ENCODE measurements around the gene PRSS56.

The PRSS56 gene

DNA sequence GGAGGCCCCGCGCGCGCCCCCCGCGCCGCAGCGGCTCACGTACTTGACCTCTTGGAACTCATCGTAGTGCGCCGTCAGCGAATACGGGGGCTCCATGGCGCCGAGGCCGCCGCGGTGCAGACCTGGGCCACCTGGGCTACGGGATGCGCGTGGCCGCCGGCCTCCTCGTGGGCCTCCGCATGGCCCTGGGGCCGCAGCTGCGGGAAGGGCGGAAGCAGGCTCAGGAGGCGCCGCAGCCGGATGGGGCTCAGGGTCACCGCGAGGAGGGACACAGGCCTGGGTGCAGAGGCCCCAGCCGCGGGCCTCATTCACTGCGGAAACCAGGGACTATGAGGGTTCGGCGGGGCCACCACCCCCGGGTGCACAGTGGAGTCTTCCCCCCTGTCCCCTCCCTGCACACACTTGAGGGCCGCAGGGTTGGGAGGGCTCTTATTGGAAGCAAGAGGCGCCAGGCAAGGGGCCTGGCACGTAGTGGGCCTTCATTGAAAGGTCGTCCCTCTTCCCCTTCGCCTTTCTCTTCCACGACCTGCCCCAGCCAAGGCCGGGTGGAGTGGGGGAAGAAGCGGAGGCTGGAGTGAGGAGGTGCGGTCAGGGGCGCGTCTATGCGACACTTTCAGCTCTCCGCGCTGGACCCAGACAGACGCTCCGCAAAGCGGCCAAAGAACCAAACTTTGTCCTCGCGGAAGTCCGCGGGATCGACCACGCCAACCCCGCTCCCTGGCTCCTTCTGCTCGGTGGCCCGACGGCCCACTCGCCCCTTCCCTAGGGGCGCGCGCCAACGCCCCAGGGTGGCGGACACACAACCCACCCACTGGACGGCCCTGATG is 33.4 kb upstream of the PRSS56 start:
- DNase-seq: no peak

DNA sequence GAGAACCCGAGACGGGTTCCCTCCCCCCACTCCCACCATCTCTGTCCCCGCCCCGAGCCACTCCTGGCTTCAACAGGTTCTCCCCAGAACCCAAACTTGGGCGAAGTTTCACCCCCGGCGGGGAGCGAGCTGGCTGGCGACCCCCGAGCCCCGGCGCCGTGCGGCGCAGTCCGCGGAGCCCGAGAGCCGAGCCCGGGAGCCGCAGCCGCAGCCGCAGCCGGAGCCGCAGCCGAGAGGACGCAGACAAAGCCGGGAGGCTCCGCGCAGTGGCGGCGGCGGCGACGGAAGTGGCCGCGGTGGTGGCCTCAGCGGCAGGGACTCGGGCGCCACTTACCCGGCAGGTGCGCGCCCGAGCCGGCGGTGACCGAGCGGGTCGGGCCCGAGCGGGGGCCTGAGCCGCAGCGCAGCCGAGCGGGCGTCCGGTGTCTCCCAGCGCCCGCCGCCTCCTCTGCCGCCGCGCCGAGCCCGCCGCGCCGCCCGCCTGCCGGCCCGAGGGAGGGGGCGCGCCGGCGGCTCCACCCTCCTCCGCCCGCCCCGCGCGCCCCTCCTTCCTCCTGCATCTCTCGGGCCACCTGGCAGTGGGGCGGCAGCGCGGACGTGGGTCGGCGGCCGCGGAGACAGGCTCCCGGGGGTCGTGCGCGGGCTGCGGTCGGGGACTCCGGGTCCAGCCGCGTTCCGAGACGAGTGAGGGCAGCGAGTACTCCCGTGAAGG is 32.6 kb upstream of the PRSS56 start, which contains the start of gene ECEL1:
ECEL1 (minus strand) TSS at position 450 of the 712 bp plus-strand sequence. CDS start 1,181 bp downstream, outside the sequence.
- no peak for DNase-seq

DNA sequence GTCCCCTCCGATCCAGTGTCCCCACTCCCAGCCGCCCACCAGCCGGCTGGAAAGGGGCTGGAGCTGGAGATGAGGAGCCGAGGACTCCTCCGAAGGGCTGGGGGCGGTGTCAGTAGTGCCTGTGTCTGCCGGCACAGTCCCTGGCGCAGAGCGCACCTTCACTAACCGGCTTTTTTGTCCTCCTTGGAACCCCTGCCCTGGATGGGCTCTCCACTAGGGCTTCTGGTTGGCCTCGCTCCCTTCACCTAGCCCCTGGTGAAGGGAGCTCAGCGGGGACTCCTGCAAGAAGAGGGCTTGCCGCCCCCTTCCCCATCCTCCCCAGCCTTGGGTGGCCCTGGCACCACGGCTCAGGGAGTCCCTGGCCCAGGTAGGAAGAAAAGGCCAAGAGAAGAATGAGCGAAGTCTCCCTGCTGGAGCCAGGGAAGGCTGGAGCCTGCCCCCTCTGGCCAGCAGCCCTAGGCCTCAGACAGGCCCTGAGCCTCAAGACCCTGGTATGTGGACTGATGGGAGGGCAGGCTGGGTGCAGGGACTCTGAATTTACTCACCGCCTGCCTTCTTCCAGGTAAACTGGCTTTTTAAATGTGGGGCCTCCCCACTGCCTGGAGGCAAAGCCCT is 32.0 kb upstream of the PRSS56 start:
- DNase-seq: no peak

DNA sequence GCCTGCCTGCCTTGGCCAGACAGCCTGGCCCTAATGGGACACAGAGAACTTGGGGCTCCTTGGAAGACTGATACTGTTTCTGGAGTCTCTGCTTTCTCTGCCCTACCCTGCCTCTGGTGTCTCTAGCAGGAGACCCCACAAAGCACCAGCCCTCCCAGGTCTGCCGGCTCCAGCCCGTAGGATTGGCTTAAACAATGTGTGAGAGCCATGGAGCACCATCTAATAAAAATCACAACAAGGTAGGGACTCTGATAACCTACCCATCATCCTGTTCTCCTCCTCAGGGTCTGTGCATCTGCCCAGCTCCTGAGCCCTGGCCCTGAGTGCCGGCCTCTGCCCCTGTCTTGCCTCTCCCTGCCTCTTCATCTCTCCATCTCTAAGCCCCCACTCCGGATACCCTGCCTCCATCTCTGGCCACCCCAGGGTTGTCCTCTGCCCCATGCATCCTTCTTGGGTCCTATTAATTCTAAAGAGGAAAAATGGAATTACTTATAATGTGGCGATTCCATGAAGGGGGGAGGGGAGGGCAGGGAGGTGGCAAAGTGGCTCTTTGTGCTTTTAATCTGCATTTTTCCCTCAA is 31.4 kb upstream of the PRSS56 start:
- DNase-seq: no peak

DNA sequence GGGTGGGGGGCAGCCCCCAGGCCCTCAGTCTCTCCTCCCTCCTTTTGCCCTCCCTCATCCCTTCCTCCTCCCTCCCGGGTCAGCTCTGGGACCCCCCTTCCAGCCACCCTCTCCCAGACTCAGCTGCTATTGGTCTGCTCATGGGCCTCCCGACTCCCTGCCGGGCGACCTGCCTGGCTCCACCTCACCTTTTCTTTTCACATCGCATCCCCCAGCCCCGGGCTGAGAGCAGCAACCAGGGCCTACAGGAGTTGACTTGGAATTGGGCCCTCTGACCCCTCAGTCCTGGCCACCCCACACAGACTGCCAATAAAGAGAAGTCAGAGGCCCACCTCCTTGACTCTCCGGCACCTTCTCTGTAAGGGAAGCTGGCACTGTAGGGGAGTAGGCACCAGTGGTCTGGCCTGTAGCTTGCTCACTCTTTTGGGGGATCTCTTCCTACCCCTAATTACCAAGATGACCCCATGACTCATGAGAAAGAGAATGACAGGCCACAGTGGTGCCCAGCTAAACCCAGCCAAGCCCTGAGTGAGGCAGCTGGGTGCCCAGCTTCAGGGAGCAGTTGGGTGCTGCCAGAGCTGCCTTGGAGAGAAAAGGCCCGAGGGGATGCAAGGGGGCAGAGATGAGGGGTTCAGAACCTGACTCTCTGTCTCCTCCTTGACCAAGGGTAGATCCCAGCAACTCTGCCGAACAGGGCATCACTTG is 30.5 kb upstream of the PRSS56 start:
- DNase-seq: no peak

DNA sequence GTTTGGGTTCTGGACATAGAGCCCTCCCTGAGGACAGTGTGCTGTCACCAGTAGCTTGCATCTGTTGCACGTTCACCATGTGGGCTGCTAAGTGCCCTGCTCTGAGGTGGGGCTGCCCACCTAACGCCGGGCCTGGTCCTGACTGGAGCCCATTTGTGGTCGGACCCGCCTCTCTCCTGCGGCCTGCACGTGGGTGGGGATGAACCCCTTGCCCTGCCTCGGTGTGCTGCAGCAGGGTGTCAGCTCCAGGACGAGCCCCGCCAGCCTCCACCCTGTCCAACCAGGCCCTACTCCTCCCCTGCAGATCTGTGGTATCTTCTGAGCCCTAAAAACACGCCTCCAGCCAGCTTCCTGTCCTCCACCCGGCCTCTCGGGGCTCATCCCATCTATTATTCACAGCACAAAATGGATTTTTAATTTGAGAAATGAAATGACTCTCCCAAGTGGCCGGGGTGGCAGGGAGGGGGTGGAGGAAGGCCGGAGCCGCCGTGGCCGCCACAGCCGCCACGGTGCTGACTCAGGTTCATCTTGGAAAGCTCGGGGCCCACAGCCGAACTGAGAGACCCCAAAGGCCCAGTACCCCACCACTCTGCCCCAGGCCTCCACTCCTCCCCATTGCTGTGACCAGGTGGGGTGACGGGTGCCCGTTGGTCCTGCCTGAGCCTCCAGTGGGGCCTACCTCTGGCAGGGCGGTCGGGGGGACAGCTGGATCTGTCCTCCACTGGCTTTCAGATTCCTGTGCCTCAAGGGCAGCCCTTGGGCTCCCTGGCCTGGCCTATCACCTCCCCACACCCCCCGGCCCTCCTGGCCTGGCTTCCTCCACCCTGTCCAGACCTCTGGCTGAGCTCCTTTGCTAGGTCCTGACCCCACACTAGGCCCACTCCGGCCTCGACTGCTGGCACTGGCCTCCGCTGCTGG is 29.7 kb upstream of the PRSS56 start:
- no peak for DNase-seq

DNA sequence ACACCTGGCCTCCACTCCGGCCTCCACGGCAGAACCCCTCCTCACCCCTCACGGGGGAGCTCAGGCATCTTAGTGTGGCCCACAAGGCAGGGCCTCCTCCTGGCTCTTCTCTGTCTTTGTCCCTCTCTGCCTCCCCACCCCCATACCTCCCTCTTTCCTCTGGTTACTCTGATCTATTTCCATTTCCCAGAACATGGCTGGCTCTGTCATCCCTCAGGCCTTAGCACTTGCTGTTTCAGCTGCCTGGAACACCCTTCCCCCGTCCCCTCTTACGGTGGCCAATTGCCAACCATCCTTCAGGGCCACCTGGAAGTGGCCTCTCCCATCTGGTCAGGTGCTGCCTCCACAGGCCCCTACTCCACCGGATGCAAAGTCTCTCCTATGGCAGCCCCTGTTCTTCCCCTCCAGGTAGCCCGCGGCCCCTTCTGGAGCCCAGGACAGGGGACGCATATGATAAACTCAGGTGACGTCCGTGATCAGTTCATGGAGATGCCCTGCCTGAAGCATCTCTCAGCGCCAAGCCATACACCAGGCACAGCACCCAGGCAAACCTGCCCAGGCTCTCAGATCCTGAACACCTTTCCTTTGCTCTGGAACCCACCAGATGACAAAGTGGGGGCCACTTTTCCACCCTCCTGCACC is 28.9 kb upstream of the PRSS56 start:
- no peak for DNase-seq

DNA sequence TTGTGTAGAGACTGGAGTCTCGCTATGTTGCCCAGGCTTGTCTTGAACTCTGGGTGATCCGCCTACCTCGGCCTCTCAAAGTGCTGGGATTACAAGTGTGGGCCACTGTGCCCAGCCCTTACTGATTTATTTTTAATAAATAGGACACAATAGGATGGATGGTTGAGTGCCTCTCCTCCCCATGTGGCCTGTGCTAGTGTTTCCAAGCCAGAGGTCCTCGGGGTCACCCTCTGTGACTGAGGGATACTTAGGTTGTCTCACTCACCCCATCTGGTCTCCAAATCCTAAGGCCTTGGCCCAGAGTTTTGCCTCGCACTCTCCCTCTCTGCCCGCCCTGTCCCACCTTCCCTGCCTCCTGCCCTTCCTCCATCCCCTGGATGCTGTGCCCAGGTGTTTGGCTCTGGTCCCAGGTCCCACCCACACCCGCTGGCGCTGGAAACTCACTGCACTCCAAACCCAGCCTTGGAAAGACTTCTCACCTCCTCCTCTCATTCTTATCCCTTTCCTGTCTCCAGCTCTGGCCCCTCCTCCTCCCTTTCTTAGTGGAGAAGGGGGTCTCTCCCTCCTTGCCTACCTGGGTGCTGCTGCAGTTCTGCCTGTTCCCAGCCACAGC is 27.8 kb upstream of the PRSS56 start:
- DNase-seq: no peak

DNA sequence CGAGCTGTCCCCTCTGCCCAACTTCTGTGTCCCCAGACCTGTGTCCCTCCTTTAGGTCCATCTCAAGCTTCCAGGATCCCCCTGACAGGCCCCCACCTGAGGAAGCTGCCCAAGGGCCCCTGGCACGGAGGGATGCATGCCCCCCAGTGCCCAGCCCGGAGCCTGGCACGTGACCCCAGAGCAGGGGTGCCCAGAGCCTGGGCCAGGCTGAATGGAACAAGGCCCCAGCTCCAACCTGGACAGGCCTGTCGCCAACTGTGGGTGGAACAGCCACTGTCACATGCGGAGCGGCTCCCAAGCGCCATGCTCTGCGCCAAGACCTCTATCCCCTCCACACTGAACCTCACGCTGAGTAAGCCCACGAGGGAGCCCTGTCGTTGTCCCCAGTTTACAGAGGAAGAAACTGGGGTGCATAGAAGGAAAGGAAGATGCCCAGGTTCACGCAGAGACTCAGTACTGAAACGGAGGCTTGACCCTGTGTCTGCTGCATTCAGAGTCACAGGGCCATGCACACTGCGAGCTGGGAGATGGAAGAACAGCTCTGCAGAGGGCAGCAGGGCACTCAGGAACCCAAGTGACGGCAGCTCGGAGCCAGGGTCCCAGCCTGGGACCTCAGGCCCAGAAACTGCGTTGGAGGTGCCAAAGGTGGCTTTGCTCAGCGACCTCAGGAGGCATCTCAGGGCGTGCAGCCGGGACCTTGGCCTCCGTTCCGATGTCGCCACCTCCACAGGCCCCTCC is 27.1 kb upstream of the PRSS56 start:
- no peak for DNase-seq

DNA sequence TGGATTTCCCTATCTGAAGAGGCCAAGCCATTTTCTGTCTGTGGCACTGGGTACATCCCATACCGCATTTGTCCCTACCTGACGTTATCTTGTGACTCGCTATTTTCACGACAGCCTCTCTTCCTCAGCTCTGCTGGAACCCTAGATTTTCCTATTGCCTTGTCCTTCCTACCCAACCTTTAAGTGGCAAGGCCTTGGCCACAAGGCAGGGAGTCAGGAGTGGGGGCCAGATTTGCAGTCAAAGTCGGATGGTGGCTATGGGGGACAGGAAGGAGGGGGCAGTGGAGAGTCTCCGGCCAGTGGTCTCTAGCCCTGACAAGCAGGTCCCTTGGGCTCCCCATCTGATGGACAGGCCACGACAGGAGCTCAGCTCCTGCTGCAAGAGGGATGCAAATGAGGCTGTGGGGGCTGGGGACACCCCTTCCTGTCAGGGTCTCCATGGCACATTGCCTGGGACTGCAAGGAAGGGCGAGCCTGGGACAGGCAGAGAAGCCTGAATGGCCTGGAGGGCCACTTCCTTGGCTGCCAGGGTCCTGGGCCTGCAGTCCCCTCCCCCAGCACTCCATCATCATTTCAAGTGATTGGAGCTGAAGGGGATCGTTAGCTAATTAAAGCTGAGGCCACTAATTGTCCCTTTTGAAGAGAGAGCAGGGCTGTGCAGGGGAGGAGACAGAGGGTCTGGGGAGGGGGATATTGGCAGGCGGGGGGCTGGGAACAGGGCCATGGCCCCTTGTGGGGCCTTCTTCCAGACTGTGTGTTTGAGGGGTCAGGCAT is 26.3 kb upstream of the PRSS56 start:
- no peak for DNase-seq

DNA sequence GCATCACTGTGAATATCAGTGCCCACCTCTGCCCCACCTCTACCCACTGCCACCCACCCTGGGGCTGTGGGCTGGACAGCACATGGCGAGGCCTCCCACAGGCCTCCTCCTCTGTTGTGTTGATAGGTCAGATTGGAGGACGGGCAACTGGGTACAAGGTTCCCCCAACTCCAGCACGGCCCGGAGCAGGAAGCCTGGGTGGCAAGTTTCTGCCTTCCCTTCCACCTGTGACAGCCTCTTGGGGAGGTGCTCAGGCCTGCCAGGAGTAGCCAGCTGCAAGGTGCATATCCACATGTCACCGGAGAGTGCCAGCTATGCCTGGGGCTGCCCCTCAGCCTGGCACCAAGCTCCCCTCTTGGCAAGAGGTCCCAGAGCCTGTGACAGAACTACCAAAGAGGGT is 25.6 kb upstream of the PRSS56 start:
- no peak for DNase-seq

DNA sequence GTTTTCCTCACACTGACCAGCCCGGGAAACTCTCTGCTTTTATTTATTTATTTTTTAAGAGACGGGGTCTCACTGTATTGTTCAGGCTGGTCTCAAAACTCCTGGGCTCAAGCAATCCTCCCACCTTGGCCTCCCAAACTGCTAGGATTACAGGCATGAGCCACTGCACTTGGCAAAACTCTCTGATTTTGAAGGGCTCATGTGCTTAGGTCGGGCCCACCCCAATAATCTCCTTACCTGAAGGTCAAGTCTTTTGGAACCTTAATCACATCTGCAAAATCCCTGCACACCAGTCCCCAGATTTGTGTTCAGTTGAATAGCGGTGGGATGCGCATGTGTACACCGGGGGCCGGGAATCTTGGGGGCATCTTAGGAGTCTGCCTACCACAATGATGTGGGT is 24.9 kb upstream of the PRSS56 start:
- DNase-seq: no peak

DNA sequence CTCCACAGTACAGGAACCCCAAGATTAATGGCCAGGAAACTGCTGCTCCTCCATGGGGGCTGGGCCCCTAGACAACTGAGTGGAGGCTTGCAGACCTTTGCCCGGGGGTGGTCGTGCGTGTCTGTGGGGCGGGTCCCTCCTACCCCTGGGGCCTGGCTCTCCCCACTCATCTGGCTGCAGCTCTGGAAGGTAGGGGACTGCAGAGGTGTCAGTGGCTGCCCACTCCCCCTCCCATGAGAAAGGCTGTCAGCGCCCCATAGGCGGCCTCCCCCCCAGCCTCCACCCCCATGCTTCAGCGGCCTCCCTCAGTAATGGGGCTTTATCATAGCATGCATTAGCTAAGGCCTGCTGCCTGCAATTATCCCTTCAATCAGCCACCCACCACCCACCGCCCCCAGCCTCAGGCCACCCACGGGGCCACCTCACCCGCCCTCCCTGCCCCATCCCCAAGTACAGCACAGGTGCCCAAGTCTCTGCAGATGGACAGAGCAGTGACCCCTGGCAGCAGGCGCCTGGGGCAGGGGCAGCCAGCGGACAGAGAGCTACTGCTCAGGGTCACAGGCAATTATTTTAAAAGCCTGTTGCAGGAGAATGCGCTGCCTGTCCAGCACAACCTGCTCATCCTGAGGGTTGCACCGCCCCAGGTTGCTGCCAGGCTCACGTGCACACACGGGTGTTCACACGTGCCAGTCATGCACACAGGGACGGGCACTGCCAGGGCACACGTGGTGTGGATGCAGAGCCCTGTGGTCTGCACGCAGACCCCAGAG is 23.5 kb upstream of the PRSS56 start:
- DNase-seq: no peak

DNA sequence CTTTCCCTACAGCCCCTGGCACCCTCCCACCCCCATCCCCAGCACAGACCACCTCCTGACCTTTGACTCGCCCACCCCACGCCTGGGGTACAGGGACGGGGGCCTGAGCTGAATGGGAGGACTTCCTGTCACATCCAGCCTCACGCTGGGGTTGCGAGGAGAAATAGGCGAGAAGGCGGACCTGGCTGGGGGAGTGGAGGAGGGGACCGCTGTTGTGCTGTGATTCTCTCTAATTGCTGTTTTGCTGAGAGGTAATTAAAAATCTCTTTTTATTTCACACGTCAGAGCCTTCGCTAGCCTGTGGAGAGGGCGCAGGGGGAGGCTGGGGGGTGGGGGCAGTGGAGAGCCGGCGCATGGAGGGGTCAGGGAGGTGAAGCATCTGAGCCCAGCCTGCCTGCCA is 22.8 kb upstream of the PRSS56 start:
- no peak for DNase-seq

DNA sequence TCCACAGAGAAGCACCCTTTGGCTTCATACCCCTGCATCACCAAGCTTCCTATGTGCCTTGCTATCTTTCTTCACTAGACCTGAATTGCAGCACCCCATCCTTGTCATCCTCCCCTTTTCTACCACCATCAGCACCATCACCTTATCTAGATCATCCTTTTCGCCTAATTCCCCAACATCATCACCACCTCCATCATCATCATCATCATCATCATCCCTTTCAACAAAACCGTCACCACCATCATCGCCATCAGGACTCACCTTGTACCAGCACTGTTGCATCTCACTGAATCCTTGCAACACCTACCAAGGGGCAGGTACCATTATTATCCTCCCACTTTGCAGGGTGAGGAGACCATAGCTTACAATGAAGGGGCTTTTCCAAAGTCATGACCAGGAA is 21.7 kb upstream of the PRSS56 start:
- no peak for DNase-seq

DNA sequence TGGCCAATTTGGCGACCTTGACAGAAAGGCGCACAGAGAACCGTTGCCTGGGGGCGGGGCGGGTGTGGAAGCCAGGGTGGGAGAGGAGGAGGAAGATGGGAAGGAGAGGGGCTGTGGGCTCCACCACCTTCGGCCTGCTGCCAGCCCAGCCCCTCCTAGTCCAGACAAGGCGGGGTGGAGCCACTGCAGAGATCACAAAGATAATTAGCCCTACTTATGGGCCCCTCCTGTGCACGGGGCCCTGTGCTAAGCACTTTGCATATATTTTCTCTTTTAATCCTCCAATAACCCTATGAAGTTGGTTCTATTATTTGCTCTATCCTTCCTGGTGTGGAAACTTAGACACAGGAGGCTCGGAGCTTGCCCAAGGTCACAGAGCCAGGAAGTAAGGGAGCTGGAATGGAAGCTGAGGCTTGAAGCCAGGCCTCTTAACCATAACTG is 18.8 kb upstream of the PRSS56 start:
- DNase-seq: no peak

DNA sequence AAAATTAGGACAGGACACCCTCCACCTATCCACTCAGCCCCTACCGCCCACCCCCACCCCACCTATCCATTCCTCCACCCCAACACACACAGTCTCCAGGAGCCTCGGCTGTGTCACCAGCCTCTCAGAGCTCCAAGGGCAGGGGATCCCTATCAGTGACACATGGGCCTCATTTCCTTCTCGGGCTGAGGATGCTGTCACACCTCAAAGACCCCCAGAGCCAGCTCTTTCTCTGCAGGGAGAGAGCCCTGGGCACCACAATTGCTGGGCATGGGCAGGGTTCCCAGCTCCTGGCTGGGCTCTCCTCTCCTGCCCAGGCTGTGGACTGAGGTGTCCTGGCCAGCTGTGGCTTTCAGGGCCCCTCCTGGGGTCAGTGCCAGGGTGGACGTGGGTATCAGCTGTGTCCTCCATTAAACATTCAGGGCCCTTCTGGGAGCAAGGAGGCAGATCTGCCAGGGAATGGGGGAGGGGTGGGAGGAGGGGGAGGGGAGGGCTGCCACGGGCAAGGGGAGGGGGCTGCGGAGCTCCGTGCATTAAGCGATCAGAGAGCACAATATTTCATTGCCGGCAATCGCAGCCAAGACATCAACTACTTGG is 18.3 kb upstream of the PRSS56 start:
- DNase-seq: no peak

DNA sequence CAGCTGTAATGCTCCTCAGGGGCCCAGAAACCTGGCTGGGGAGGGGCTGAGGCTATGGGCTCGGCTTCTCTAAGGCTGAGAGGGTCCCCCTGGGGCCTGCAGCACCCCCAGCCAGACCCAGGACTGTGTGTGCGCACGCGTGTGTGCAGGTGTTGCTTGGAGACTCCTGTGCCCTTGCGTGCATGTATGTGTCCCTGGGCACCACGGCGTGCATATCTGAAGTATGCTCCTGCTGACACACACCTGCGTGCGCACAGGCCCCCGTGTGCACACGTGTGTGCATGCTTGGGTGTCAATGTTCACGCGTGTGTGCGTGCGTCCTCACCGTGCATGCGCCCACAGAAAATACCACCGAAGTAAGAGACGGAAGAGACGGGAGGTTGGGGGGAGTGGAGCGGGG is 17.7 kb upstream of the PRSS56 start:
- DNase-seq: no peak
